ENCODE measurements around the gene PPFIBP2.

The PPFIBP2 gene

DNA sequence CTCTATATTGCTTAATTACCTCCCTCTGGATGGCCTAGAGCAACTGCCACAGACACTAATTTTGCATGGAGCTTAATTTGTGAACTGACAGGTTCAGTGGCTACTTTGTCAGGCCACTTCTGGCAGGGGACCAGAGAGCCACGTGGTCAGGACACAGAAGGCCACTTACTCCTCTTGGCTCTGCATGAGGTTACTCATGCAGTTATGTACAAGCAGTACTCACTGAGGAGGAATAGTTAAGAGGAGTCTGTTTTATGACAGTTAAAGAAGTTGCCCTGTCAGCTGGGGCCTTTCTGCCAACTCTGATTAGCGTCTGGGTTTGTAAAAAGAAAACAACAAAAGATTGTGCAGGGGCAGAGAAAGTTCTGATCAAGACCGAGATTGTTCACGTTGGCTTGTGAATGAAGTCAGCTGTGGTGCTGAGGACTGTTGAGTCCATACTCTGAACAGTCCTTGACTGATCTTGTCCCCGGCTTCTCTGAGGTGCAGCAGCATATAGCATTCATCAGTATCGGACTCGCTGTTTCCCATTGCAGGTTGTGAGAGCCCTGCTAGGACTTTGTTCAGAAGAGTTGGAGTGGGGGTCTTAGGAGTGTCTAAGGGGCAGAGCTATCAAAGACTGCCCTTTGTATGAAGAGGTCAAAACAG, 41.4 kb downstream of the PPFIBP2 start:
- FAIRE-seq, result no peak

DNA sequence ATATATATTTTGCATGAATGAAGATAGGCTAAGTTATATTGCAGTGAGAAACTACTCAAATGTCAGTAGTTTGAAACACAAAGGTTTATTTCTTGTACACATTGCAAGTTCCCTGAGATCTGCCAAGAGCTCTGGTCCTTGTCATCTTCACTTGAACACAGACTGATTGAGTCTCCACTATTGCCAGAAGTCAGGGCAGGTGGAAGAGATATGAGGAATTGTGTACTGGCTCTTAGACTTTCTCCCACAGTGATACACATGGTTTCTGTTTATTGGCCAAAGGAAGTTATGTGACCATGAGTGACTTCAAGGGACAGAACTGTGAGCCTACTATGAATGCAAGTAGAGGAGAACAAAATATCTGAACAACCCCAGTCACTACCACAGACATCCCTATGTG, 44.2 kb downstream of the PPFIBP2 start:
- FAIRE-seq, result no peak

DNA sequence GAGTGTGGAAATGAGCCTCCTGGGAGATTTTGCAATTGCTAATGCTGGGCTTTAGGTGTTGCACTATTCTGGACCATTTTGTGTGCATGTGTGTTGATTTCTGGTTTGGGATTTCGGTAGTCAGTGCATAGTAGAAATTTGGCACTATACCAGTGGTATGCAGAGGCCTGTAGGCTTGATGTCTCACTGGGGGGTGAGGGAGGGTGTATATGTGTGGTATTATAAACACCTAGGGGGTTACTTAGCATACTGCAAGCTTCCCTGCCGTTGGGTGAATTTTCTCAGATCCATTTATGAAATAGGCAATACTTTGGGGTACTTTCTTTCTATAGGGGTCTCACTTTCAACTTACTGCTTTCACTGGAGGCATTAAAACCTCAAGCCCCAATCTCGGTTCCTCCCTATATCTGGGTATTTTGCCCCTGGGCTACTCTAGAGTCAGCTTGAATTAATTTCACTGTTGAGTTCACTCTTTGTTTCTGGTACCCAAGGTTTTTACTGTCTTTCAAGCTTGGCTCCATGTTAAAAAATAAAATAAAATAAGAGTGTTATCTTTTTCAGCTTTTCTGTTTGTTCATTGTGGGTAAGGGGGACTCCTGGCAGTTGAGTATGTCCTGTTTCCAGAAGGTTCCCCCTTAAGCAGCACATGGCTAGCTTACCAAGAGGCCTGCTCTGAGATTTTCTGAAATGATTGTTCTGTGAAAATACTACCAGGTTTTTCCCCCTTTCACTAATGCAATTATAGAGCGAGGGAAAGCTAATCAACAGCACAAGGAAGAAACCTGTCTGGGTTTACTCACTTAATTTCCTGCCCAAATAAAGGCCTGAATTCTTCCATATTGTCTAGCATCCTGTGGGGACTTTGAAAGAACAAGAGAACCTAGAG, 45.8 kb downstream of the PPFIBP2 start:
- no peak for FAIRE-seq

DNA sequence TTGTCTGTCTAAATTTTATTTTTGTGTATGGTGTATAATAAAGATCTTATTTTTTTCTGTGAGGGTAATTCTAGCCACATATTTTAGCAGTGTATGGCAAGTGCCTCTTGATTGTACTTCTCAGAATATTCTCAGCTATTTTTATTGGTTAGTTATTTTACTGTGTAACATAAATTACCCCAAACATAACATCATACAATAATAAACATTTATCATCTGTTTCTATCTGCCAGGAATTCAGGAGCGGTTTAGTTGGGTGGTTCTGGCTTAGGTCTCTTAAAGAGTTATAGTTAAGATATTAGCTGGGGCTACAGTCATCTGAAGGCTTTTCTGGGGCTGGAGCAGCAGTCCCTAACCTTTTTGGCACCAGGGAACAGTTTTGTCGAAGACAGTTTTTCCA, 47.8 kb downstream of the PPFIBP2 start:
- FAIRE-seq, result no peak

DNA sequence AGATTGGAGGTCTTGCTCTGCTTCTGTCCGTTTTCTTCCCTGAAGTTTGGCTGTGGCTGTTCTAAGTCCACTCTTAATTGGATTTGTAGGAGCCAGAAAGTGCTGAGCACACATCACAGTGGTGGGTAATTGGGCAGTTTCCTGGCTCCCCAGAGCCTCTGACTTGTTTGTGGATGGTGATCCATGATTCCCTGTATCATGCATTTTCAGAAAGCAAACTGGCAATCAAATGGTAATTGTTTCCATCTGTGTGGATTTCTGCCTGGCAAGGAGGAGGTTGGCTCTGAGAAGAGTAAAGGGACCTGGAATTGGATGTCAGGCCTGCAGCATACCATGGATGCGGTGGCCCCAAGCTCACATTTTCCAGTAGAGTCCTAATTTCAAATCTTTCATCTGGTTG, 49.5 kb downstream of the PPFIBP2 start:
- FAIRE-seq, result no peak

DNA sequence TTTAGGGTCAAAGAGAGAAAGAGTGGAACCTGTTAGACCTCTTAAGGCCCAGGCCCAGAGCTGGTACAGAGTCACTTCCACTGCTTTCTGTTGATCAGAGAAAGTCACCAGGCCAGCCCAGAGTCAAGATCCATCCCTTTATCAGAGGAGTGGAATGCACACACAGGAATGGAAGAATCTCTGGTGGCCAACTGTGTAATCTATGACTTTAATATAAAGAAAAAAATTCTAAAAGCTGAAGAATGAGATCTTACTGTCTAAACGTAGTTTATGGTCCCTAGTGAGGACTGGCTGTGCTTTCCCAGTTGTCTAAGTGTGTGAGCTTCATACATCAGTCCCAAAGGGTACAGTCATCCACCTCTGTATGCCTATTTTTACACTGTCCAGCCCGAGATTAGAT, 51.0 kb downstream of the PPFIBP2 start:
- FAIRE-seq, result no peak

DNA sequence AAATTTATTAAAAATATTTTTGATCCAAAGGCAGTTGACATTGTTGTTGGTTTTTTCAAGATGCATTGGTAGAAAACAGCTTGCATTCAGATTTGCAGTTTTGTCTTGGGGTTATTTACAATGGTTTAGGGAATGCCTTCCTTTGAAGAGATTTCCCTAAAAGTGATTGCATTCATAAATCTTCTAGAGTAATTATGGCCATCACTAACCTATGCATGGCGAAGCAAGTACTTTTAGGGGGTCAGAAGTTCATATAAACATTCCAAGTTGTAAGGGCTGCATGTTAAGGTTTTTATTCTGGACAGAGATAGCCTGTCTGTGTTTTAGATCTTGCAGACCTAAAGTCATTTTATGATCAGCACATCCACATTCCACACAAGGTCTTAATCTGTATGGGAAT, 53.5 kb downstream of the PPFIBP2 start:
- no peak for FAIRE-seq

DNA sequence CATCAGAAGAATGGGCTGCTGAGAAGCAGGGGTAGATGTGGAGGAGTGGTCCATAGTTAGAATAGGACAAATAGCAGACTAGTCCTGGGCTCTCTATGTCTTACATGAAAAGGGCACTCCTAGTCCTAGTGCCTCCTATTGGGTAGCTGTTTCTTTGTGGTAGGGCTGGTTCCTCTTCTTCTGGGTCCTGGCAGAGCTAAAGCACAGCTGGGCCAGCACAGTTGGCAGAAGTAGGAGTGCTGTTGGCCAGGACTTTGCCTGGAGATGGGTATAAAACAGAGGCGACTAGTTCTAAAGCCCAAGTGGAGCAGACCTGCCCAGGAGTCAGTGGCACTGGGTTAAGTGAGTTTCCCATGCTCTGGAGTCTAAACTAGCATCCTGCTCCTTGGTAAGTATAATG, 55.2 kb downstream of the PPFIBP2 start:
- no peak for FAIRE-seq

DNA sequence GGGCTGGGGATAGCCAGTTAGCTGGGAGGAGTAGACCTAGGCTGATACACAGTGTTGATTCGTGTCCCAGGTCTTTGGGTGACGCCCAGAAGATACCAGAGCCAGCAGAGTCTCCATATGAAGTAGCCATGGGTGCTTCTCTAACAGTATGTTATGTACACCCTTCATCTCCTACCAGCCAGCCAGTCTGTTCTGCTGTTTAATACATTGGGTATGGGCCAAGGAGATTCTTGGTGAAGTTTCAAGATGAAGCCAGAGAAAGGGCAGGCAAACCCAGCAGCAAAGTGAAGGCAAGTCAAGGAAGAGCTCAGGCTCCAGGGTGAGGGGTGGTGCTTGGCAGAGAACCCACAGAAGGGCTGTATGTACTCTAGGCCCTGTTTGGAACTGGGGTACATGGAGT, 56.4 kb downstream of the PPFIBP2 start:
- no peak for FAIRE-seq

DNA sequence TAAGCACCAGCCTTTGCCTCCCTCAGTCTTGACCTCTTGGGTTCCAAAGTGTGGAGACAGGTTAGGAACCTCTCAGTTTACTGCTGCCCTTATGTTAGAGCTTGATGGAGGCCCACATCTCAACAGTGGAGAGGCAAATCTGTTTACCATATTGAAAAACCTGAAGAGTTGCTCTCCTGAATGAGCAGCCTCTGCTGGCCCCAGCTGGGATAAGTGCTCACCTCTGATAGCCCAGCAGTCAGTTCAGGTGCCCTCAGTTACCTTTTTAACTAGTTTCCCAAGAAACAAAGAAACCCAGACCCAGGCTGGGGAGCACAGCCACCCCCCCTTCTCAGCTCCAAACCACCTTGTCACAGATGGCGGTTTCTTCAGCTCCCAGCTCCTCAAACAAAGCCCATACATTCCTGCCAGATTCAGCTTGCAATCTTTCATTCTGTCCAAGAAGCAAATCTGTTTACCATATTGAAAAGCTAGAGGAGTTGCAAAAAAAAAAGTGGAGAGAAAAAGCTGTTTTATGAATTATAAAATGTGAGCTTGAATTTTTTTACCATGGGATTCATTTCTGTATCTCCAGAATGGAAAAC, 57.2 kb downstream of the PPFIBP2 start:
- no peak for FAIRE-seq

DNA sequence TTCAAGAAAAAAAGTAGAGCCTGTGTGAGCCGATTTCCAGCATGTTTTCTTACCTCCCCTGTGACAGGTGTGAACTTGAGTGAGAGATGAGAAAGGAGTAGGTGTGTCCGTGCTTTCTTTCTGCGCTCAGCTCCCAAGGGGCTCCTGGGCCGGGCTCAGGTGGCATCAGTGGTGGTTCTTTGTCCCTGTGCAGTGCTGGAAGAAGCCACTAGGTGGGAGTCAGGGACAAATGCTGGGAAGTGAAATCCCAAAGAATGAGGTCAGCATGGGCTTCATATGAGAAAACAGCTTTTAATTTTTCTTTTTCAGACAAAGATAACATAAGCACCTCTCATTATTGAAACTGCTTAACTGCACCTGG, 57.8 kb downstream of the PPFIBP2 start:
- FAIRE-seq, result peak; percentile 41

DNA sequence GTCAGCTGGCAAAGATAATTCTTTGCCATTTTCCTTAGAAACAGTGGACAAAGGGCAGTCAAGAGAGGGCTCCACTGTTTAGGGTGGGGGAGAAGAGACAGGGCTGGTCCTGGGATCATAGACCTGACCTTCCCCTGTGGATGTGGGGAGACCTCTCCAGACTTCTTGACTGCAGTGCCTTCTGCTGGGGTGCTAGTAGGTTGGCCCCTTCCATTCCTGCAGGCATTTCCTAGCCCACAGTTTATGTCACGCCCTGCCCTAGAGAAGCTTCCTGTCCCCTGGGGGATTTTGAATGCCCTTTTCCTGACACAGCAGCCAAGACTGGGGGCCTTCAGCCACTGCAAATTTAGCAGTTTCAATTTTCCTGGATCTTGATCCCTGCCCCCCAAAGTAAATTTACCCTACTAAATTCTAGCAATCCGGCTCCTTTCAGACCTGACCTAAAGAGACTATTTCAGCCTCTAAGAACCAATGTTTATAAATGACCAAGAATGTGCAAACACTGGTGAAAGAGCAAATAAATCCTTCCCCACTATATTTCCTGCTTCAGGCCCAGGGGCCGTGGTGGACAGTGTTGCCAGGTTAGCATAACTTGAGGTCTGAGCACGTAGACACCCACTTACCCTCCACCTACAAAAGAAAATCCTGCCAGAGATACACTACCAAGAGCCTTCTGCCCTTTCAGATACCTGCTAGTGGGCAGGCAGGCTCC, 58.4 kb downstream of the PPFIBP2 start:
- no peak for FAIRE-seq

DNA sequence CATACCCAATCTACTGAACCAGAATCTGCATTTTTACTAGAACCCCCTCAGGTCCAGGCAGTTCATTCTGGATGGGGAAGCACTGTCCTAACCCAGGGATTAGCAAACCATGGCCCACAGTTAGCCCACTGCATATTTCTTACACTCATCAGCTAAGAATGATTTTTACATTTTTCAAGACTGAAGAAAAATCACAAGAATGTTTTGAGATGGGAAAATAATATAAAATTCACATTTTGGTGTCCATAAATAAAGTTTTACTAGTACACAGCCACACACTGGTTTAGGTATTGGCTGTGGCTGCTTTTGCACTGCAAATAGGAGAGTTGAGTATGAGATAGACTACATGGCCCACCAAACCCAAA, 59.4 kb downstream of the PPFIBP2 start:
- FAIRE-seq, result no peak

DNA sequence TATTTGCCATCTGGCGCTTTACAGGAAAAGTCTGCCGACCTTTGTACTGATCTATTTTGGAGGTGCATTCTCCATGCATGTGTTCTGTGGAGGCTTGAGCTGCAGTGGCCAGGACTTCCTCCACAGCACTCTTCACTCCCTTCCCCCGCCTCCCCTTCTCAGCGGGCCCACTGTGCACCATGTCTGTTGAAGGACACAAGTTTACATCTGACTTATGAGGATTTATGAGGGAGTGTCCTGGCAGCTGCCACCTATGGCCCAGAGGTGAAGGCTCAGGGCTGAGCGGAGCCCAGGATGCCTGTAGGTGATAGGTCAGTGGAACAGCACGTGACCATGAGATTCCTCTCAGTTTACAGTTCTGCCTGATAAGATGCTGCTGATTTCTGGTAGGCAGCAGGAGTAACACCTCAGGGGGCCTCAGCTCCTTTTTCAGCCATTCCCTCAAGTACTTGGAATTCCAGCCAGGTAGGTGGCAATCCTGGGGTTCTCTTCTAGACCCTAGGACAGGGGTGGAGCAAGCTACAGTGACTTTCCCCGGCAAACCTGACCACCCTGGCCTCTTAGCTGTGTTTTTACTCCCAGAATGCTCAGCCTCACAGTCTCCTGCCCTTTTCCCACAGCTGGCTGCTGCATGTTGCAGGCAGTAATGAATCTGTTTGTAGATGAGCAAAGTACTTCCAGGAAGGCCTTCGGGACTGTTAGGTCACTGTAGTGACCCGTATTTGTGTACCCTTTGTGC, 59.9 kb downstream of the PPFIBP2 start:
- no peak for FAIRE-seq

DNA sequence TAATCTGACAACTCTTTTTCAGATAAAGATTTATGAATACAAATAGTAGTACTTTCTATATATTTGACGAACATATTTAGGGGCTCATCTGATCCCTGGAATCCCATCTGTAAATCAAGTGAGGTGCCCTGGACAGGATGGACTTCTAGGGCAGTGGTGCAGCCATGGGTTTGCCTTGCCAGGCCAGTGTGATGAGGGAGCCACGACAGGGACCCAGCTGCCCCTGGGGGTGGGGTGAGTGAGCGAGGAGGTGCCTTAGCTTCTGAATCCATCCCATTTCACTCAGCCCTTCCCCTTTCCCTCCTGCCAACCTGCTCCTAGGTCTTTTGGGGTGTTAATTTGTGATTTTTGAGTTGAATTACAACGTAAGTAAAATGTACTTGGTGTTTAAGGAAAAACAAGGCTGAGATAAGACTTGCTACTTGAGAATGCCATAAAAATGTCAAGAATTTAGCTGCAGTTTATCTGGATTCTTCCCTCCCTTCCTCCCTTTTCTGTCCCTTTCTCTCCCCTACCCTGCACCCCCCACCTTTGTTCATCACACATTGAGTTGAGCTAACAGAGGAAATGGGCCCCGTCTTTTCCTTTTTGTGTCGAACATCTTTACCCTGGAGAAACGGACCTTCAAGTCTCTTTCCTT, 60.8 kb downstream of the PPFIBP2 start:
- FAIRE-seq, result no peak

DNA sequence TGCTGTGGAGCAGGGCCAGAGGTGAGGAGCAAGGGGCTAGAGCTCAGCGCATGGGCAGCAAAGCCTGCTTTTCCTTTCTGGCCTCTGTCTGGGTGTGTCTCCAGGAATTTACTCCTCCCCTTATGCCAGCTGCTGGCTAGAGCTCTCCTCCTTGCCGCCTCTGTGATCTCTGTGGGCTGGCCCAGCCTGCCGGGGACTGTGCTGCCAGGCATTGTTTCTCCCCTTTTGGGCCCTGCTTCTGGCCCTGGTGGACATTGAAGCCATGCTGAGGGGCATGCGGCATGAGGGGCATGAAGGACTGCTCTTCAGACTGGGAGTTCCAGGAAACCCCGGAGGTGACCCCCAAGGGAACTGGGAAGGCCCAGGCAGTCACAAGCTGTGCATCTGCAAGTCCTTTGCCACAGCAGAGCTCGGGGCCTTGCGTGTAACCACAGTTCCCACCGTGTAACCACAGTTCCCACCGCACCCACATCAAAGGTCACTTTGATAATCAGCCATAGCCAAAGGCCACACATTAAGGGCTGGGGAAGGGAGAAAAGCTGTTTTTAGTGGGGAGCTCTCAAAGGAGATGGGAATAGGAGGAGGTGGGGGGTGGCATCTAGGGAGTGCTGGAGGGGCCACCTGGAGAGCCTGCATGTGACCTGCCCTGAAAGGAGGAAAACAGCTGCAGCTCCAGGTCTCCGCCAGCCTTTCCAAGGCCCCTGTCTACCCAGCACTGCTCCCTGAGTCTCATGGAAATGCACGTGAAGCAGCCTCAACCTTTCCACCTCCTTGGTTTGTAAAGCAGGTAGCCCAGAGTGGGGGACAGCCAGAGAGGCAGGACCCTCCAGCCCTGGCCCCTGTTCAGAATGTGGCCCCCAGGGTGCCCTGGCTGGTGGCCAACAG, 62.3 kb downstream of the PPFIBP2 start:
- FAIRE-seq, result no peak

DNA sequence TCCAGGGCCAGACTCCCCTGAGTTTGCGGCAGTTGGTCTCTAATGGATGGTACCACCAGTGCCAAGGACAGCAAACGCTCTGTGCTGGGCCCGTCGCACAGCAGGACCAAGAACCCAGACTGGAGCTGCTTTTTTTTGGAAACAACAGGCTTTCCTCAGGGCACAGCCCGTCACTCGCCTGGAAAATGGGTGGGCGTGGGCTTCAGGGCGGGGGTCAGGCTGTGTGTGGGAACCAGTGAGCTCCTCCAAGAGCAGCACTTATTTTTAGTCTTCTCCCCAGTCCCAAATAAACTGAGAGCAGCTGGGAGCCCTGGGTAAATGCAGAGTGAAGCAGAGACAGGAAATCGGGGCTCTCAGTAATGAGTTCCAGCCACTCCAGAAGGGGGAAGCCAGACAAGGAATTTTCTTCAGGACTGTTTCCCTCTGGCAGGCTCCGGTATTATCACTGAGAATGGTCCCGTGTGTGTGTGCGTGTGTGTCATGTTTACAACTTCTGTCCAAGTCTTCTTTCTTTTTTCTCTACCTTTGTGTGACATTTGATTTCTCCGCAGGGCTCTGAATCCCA, 63.0 kb downstream of the PPFIBP2 start:
- no peak for FAIRE-seq

DNA sequence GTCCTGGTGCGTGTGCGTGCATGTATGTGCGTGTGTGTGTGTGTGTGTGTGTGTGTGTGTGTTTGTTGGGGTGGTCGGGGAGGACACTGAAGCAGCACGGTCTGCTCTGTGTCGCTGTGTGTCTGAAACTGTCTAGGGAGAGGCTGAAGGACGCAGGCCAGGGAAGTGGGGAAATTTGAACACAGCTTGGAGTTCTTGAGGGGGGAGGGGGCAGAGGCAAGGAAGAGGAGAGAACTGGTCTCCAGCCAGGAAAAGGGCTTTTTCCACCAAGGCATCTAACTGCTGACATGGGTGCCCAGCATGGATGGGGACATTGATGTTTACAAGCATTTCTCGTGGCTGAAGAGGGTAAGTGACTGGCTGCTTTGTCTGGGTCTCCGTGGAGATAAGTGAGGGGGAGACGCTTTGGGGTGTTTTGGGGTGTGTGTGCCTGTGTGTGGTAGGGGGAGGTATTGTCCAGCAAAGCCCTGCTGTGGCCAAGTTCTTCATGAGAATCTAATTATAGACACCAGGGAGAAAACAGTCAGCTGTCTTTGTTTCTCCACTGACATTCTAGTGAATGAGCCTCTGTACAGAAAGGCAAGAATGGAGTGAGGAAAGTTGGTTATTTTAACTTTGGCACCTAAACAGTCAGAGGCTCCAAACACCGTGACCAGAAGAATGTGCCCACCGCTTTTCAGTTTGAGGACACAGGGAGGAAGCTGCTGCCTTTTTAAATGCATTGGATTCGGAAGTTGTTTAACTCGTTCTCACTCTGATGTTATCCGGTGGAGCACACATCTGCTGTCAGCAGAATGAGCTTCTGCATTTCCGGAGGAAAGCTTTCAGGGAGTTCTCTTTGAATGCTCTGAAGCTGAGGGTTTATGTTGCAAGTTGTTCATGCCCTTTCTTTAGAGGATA, 63.7 kb downstream of the PPFIBP2 start:
- no peak for FAIRE-seq

DNA sequence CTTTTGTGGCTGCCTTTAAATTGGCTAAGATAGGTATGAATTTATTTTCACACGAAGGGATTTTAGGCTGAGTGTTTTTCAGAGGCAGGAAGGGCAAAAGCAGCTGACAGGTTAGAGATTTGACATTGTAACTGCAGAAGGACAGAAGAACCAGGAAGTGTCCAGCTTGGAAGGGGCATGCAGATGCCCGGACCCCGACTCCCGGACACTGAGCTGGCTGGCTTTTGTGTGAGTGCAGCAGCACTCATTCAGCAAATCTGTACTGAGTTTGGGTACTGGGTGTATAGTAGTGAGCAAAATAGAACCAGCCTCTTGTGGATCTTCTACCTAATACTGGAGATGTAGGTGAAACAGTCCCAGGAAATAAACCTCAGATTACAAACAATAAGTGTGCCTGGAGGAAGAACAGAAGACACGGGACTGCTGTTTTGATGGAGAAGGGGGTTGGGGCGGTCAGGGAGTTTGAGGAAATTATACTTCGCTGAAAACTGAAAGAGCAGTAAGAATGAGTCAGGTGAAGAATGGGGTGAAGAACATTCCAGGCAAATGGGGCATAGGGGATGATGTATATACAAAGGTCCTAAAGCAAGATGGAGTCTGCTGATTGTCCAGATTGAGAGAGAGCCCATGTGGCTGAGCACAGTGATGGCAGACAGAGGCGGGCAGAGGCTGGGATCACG, 64.6 kb downstream of the PPFIBP2 start:
- FAIRE-seq, result no peak
